PC-9 (cell line): ENCODE results near the gene LAMA2. TPM values are rescaled to one million over a fixed set of nuclear protein-coding genes. Genes with fewer than 3 reads are reported as not detected.
A peak's percentile ranks its signal among the peaks of the same experiment; 100 is the strongest.

Experiments
- BruUV-seq: library from RNA; stranded (reverse); fragments of 400-500 nt; replicated peaks from 2 replicates; lab custom pipeline; 2021; lab: Mats Ljungman, UMichigan
- CTCF ChIA-PET: fragments of 300-600 bp; sonication (Branson Sonifier 250); formaldehyde crosslinking; loops from one replicate; lab custom pipeline; 2022; ENCODE audit warnings: antibody characterized with exemption; lab: Charles Lee
- POLR2A ChIA-PET: fragments of 300-600 bp; sonication (Branson Sonifier 250); formaldehyde crosslinking; loops from one replicate; lab custom pipeline; 2022; ENCODE audit warnings: antibody characterized with exemption; ENCODE audit not compliant: unreplicated experiment; lab: Charles Lee
- DNase-seq, 2 experiments: peaks; one replicate each; pipeline versions ENCODE4 v3.0.0 to v3.0.0-alpha.2; 2015 to 2022; ENCODE audit warnings: mixed read lengths in 1 of 2
- H2AFZ ChIP-seq: fragments of 200-600 bp; sonication (generic); 2 replicates; pipeline ENCODE4 v1.8.1; 2017; ENCODE audit warnings: antibody characterized with exemption
- H3F3A ChIP-seq: fragments of 200-600 bp; sonication (generic); 2 replicates; pipeline ENCODE4 v1.8.1; 2017; ENCODE audit warnings: antibody characterized with exemption, mild to moderate bottlenecking, low read depth; ENCODE audit not compliant: insufficient read depth
- H3K27ac ChIP-seq: fragments of 200-600 bp; sonication (generic); 2 replicates; pipeline ENCODE4 v1.6.1; 2016; ENCODE audit warnings: mixed run types
- H3K27me3 ChIP-seq: fragments of 200-600 bp; sonication (generic); 2 replicates; pipeline ENCODE4 v1.6.1; 2016; ENCODE audit warnings: low read depth, mixed run types; ENCODE audit not compliant: insufficient read depth
- H3K36me3 ChIP-seq: fragments of 200-600 bp; sonication (generic); 2 replicates; pipeline ENCODE4 v1.6.1; 2016; ENCODE audit warnings: low read depth, mixed run types
- H3K4me1 ChIP-seq: fragments of 200-600 bp; sonication (generic); replicated peaks from 2 replicates; pipeline ENCODE4 v1.6.1; 2016; ENCODE audit warnings: mixed run types; ENCODE audit not compliant: insufficient read depth
- H3K4me2 ChIP-seq: fragments of 200-600 bp; sonication (generic); 2 replicates; pipeline ENCODE4 v1.6.1; 2017; ENCODE audit warnings: mixed run types
- H3K4me3 ChIP-seq: fragments of 200-600 bp; sonication (generic); 2 replicates; pipeline ENCODE4 v1.6.1; 2016; ENCODE audit warnings: mixed run types
- H3K79me2 ChIP-seq: fragments of 200-600 bp; sonication (generic); 2 replicates; pipeline ENCODE4 v1.6.1; 2017; ENCODE audit warnings: low read depth, mixed run types
- H3K9me2 ChIP-seq: fragments of 200-600 bp; sonication (generic); 2 replicates; pipeline ENCODE4 v1.8.1; 2017; ENCODE audit warnings: mild to moderate bottlenecking; ENCODE audit not compliant: insufficient read depth
- H3K9me3 ChIP-seq: fragments of 200-600 bp; sonication (generic); 2 replicates; pipeline ENCODE4 v1.8.1; 2016; ENCODE audit warnings: low read depth; ENCODE audit not compliant: insufficient read depth
- H4K20me1 ChIP-seq: fragments of 200-600 bp; sonication (generic); 2 replicates; pipeline ENCODE4 v1.8.1; 2017; ENCODE audit not compliant: insufficient read depth
- EZH2 ChIP-seq: fragments of 200-600 bp; sonication (generic); IDR thresholded peaks from 2 replicates; pipeline ENCODE4 v1.8.0; 2017; ENCODE audit warnings: antibody characterized with exemption, low read depth
- intact Hi-C: fragments of 100-400 bp; cut with micrococcal nuclease; formaldehyde crosslinking; loops from one replicate; pipeline ENCODE4 v1.10.0; 2022; ENCODE audit not compliant: unreplicated experiment
- total RNA-seq: library from RNA; stranded (reverse); gene quantifications from 2 replicates; pipeline ENCODE4 v1.2.3, GENCODE V29; 2021
- TF ChIP-seq, protein P1 (sequence below): fragments of 200-600 bp; sonication (generic); conservative IDR thresholded peaks from 2 replicates; pipeline ENCODE4 v1.6.1; 2017; ENCODE audit warnings: mixed run types, antibody characterized with exemption, mild to moderate bottlenecking, moderate library complexity

Gene LAMA2
- total RNA-seq, 1 experiment from 2014 or later = 2.8 TPM

DNA sequence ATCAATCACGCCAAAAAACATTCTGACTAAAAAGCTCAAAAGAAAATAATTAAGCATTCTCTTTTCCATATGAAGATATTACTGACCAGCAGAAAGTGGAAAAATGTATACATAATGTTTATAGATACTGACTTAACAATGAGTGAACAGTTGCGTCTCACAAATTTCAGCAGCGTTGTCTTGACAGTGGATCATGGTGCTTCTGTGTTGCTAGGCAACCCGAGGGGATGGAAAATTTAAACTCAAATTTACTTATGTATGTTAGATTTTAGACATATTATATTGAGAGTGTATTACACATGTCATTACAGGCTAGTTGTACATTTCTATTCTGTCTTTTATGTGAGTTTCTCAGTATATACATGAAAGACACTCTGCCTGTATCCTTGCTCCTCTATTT lies 110.2 kb downstream of the LAMA2 start:
- H3K4me1 ChIP-seq = no peaks in the 10 kb centered on the region
- no peak for TF ChIP-seq EZH2
- TF ChIP-seq, protein P1, sequence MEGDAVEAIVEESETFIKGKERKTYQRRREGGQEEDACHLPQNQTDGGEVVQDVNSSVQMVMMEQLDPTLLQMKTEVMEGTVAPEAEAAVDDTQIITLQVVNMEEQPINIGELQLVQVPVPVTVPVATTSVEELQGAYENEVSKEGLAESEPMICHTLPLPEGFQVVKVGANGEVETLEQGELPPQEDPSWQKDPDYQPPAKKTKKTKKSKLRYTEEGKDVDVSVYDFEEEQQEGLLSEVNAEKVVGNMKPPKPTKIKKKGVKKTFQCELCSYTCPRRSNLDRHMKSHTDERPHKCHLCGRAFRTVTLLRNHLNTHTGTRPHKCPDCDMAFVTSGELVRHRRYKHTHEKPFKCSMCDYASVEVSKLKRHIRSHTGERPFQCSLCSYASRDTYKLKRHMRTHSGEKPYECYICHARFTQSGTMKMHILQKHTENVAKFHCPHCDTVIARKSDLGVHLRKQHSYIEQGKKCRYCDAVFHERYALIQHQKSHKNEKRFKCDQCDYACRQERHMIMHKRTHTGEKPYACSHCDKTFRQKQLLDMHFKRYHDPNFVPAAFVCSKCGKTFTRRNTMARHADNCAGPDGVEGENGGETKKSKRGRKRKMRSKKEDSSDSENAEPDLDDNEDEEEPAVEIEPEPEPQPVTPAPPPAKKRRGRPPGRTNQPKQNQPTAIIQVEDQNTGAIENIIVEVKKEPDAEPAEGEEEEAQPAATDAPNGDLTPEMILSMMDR = no peak
- no peaks in the 10 kb centered on the region for H3K79me2 ChIP-seq
- H3K36me3 ChIP-seq = no peaks in the 10 kb centered on the region
- H3F3A ChIP-seq = no peaks in the 10 kb centered on the region
- no peaks in the 10 kb centered on the region for H3K27me3 ChIP-seq
- no peaks in the 10 kb centered on the region for H3K9me2 ChIP-seq
- POLR2A ChIA-PET = no interaction called here
- intact Hi-C loops = no loop called here
- no peak overlapping the region for H2AFZ ChIP-seq
- no peak for DNase-seq
- no TSS peak for BruUV-seq
- no peak overlapping the region for H3K27ac ChIP-seq
- CTCF ChIA-PET = no interaction called here
- H3K9me3 ChIP-seq = no peaks in the 10 kb centered on the region
- H3K4me3 ChIP-seq = no peak overlapping the region
- no peaks in the 10 kb centered on the region for H4K20me1 ChIP-seq
- H3K4me2 ChIP-seq = no peak overlapping the region

DNA sequence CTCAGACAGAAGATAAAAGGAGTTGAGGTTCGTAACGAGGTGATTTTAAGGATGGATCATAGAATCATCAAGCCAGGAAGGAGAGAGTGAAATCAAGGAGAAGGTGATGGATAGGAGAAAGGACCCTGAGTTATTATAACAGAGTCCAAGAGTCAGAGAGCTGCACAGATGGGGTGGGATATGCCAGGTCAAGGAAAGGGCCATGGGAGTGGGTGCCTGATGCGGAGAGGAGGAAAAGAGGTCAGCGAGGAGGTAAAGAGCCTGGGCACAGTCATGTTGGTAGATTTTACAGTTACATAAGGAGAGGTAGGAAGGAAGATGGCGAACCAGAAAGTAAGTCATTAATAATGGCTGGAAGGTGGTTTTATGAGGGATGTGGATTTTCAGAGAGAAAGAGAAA lies 114.9 kb downstream of the LAMA2 start:
- Histone ChIP-seq H4K20me1 (no peaks in the 10 kb centered on the region), H3K9me3 (no peaks in the 10 kb centered on the region), H3K4me3 (no peak overlapping the region), H3K4me1 (no peaks in the 10 kb centered on the region), H3K79me2 (no peaks in the 10 kb centered on the region), H3K4me2 (no peak overlapping the region), H3F3A (no peaks in the 10 kb centered on the region), H3K9me2 (no peaks in the 10 kb centered on the region), H3K27ac (no peak overlapping the region), H2AFZ (no peak overlapping the region), H3K27me3 (no peaks in the 10 kb centered on the region), H3K36me3 (no peaks in the 10 kb centered on the region)
- POLR2A ChIA-PET = no interaction called here
- no TSS peak for BruUV-seq
- intact Hi-C loops = no loop called here
- CTCF ChIA-PET = no interaction called here
- DNase-seq = no peak
- TF ChIP-seq, protein P1 = no peak
- TF ChIP-seq EZH2 = no peak

DNA sequence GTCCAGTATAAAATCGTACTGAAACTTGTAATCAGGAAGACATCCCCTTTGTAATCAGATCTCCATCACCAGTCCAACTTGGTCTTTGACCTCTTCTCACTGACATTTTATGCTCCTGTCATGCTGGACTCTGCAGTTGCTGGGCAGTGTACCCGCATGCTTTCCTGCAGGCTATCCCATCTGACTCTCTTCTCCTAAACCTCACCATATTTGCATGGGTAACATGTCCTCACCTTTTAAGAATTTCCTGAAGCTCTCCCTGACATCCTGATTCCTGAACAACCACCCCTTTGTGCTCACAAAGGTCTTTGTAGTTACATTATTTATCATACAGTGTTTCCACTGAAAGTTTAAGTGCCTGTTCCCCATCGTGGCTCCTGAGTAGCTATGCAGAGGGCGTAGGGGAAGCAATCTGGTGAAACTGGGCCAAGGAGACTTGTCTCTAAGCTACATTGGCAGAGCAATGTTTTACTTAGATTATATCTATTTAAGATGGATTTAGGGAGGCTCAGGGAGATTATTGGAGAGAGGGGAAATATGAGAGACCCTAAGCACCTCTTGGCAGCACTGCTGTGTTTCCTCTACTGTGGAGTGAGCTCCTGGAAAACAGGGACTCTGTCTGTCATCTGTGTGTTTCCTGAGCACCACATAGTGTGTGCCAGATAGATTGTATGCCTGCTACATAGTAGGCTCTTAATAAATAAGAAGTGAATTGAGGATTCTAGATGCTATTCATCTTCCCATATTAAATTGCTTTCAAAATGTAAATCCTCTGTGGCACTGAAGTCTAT lies 124.0 kb downstream of the LAMA2 start:
- Histone ChIP-seq H3K4me2 (no peak overlapping the region), H3K4me3 (no peak overlapping the region), H4K20me1 (no peaks in the 10 kb centered on the region), H3K4me1 (no peaks in the 10 kb centered on the region), H3K36me3 (no peaks in the 10 kb centered on the region), H3K27ac (no peak overlapping the region), H3K27me3 (no peaks in the 10 kb centered on the region), H3K9me2 (no peaks in the 10 kb centered on the region), H3F3A (no peaks in the 10 kb centered on the region), H3K9me3 (no peaks in the 10 kb centered on the region), H2AFZ (peak overlapping the region; percentile 17), H3K79me2 (no peaks in the 10 kb centered on the region)
- CTCF ChIA-PET = no interaction called here
- intact Hi-C loops = no loop called here
- POLR2A ChIA-PET = no interaction called here
- no peak for TF ChIP-seq EZH2
- TF ChIP-seq, protein P1 = no peak
- no peak for DNase-seq
- BruUV-seq = no TSS peak
